Measurements from ENCODE around the gene PCDH15.

The PCDH15 gene

GRCh38 chr10:54722075-54722474 is 79.0 kb downstream of the PCDH15 start:
- no peak for DNase-seq (ENCODE audit: low read depth, low spot score)
- H3K4me3 ChIP-seq (ENCODE audit: low read length) = no peak overlapping the region

GRCh38 chr10:54710918-54711317 is 90.1 kb downstream of the PCDH15 start:
- no peak overlapping the region for H3K4me3 ChIP-seq (ENCODE audit: low read length)
- no peak for DNase-seq (ENCODE audit: low read depth, low spot score)

GRCh38 chr10:54708591-54708990 is 92.4 kb downstream of the PCDH15 start:
- H3K4me3 ChIP-seq (ENCODE audit: low read length) = no peak overlapping the region
- DNase-seq (ENCODE audit: low read depth, low spot score) = no peak

GRCh38 chr10:54708021-54708420 is 93.0 kb downstream of the PCDH15 start:
- H3K4me3 ChIP-seq (ENCODE audit: low read length) = no peak overlapping the region
- DNase-seq (ENCODE audit: low read depth, low spot score) = no peak

- DNase-seq (ENCODE audit: low read depth, low spot score) = no peak
- no peak overlapping the region for H3K4me3 ChIP-seq (ENCODE audit: low read length)
Observed at GRCh38 chr10:54702583-54703485, 98.2 kb downstream of the PCDH15 start.

DNA sequence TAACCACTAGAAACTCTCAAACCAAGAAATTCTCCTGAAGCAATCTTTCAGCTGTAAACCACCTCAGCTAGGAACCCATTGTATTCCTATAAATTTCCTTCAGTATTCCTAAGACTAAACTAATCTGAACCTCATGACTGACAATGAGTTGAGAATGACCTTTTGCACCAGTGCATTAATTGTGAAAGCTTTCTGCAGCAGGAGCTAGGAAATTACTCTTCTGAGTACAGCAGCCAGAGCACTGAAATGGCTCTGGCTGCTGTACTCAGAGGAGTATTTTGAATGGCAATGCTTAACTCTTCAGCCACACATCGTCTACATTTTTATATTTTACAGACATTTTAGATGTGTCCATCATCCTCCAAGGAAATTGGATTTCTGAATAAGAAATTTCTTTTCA is 109.7 kb downstream of the PCDH15 start:
- no peak overlapping the region for H3K4me3 ChIP-seq (ENCODE audit: low read length)
- DNase-seq (ENCODE audit: low read depth, low spot score) = no peak

DNA sequence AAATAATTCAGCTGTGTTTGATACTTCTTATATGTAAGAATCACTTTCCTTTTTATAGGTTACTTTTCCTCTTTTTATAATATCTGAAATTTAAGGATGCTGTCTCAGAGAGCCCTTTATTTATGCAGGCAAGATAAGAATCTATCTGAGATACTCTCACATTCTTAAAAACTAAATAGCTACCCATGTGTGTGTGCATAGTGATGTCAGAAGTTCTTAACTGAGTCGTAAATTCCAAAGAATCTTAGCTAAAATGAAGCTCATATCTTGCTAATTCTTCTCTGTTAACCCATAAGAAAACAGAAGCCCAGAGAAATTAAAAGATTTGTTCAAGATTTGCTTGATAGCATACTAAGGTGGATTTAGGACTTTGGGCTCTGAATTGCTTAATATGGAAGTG is 118.5 kb downstream of the PCDH15 start:
- no peak overlapping the region for H3K4me3 ChIP-seq (ENCODE audit: low read length)
- no peak for DNase-seq (ENCODE audit: low read depth, low spot score)

GRCh38 chr10:54681136-54681535 is 119.9 kb downstream of the PCDH15 start:
- DNase-seq (ENCODE audit: low read depth, low spot score) = no peak
- H3K4me3 ChIP-seq (ENCODE audit: low read length) = no peak overlapping the region

- no peak overlapping the region for H3K4me3 ChIP-seq (ENCODE audit: low read length)
- DNase-seq (ENCODE audit: low read depth, low spot score) = no peak
Observed at GRCh38 chr10:54667136-54667535, 133.9 kb downstream of the PCDH15 start.

DNA sequence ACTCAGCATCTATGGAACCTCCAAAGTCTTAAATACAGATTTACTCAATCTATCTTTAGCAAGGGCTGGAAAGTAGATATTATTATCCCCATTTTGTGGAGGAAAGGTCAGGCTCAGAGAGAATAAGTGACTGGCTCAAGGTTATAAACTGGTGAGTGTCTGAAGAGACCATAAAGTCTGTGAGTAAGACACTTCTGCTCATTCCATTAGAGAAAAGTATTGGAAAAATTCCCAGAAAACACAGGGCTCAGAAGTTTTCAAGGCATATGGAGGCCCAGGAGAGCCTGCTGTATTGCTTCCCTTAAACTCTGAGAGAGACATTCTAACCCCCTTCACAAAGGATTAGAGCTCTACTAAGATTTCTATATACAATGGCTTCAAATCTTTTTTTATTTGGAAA is 134.8 kb downstream of the PCDH15 start:
- no peak for DNase-seq (ENCODE audit: low read depth, low spot score)
- no peak overlapping the region for H3K4me3 ChIP-seq (ENCODE audit: low read length)

- no peak for DNase-seq (ENCODE audit: low read depth, low spot score)
- no peak overlapping the region for H3K4me3 ChIP-seq (ENCODE audit: low read length)
Observed at GRCh38 chr10:54665095-54665494, 135.9 kb downstream of the PCDH15 start.

- DNase-seq (ENCODE audit: low read depth, low spot score) = no peak
- H3K4me3 ChIP-seq (ENCODE audit: low read length) = no peak overlapping the region
Observed at GRCh38 chr10:54660397-54660796, 140.6 kb downstream of the PCDH15 start.

- DNase-seq (ENCODE audit: low read depth, low spot score) = no peak
- H3K4me3 ChIP-seq (ENCODE audit: low read length) = no peak overlapping the region
Observed at GRCh38 chr10:54656643-54657042, 144.4 kb downstream of the PCDH15 start.

DNA sequence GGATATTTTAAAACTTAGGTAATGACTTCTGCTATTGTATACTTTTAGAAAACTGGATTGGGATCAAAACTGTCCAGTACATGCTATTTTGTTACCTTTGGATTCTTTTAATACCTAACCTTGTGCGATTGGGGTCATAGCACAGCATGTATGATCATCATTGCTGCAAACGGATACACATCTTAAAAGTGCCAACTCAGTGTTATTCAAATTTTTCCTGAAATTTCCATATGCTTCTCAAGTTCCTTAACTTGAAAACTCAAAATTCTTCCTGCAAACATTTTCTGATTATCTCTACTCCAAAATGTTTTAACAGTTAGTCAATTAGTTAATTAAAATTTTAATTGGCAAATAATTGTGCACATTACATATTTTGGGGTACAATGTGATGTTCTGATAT is 147.5 kb downstream of the PCDH15 start:
- no peak overlapping the region for H3K4me3 ChIP-seq (ENCODE audit: low read length)
- no peak for DNase-seq (ENCODE audit: low read depth, low spot score)

DNA sequence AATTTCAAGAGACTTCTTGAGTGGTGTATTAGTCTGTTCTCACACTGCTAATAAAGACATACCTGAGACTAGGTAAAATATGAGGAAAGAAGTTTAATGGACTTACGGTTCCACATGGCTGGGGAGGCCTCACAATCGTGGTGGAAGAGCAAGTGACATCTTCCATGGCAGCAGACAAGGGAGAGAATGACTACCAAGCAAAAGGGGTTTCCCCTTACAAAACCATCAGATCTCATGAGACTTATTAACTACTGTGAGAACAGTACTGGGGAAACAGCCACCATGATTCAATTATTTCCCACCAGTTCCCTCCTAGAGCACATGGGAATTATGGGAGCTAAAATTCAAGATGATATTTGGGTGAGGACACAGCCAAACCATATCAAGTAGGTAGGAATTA is 150.5 kb downstream of the PCDH15 start:
- H3K4me3 ChIP-seq (ENCODE audit: low read length) = no peak overlapping the region

DNA sequence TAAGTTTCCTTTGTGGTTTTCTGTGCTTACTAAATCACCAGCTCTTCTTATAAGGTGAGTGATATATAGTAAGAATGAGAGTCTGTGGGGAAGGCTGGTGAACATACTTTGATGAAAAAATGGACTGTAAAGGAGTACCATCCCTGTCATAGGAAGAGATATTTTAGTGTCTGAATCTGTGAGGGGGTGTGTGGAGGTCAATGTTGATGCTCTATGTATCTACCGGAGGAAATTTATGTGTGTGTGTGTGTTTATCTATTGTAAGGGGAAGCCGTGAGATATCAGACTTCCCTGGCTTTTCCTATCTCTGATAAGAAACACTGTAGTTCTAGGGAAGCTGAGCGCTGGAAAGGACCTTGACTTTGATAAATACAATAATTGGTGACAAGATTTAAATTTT is 179.0 kb downstream of the PCDH15 start:
- no peak overlapping the region for H3K4me3 ChIP-seq (ENCODE audit: low read length)
- no peak for DNase-seq (ENCODE audit: low read depth, low spot score)

More for the DNA sequence above, 150.5 kb downstream of the PCDH15 start:
- DNase-seq (ENCODE audit: low read depth, low spot score) = no peak

DNA sequence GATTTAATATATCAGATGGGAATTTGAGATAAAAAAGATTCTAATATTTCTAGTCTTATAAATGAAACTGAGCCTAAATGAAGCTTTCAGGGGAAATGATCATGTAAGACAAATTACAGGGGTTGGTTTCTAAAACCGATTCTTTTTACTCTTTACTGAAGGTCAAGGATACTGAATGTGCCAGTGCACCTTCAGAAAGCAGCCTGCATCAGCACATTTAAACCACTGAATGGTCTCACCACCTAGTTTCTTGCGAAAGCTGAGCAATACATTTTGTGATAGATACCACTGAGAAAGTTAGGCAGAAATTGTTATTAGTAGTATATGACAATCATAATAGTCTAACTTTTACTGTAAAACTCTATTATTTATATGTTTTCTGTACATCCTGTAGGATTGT is 180.7 kb downstream of the PCDH15 start:
- no peak overlapping the region for H3K4me3 ChIP-seq (ENCODE audit: low read length)
- no peak for DNase-seq (ENCODE audit: low read depth, low spot score)

DNA sequence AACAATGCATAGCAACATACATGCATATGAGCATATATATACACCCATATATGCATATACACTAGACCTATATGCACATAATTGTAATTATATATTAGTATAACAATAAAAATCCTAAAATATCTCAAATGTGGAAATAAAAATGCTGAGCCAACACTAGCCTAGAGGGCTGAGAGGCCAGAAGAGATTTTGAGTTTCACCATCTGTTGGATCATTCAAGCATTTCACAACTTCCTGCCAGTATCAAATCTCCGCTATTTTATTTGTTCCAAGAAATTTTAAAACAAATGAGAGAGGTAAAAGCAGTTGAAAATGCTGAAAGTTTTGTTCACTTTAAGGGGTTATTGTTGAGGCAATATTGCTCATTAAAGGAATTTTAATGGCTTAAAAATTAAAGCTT is 187.0 kb downstream of the PCDH15 start:
- no peak for DNase-seq (ENCODE audit: low read depth, low spot score)
- H3K4me3 ChIP-seq (ENCODE audit: low read length) = no peak overlapping the region

DNA sequence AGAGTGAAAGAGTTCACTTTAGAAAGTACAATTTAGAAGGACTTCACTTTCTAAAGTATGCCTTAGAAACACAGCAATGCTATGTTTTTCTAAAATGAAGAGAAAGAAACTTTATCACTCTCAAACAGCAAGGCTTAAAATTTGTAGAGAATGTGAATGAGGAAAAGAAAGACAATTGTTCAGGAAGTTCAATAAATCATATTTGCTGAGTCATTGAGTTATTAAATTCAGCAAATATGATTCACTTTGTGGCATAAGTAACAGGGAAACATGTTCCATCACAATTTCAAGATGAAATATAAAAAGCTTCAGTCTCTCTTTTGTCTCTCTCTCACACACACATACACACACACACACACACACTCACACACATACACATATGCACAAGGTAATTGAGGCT is 187.9 kb downstream of the PCDH15 start:
- no peak for DNase-seq (ENCODE audit: low read depth, low spot score)
- H3K4me3 ChIP-seq (ENCODE audit: low read length) = no peak overlapping the region

- H3K4me3 ChIP-seq (ENCODE audit: low read length) = no peak overlapping the region
- no peak for DNase-seq (ENCODE audit: low read depth, low spot score)
Observed at GRCh38 chr10:54609423-54609822, 191.6 kb downstream of the PCDH15 start.

GRCh38 chr10:54607983-54608382 is 193.0 kb downstream of the PCDH15 start:
- H3K4me3 ChIP-seq (ENCODE audit: low read length) = no peak overlapping the region
- DNase-seq (ENCODE audit: low read depth, low spot score) = no peak
